Activated T-cell treated with anti-CD3 and anti-CD28 coated beads for 1 hour (primary cell): ENCODE measurements around the gene IFNA10.
"Not testable (repeated sequence)": the region's sequence is repeated elsewhere in the genome, so short reads cannot be mapped to it uniquely, and the experiment has no call there.

Source experiments
- DNase-seq: peaks from one replicate; pipeline ENCODE4 v3.0.0-alpha.2; 2020; ENCODE audit warnings: low read depth

IFNA10 gene

GRCh38 chr9:21194867-21195776, 11.8 kb downstream of the IFNA10 start:
- DNase-seq = not testable (repeated sequence)

GRCh38 chr9:21187487-21187886, 19.5 kb downstream of the IFNA10 start, which contains the start of gene IFNA4:
IFNA4 (minus strand) TSS chr9:21187587; CDS start chr9:21187531, 56 bp downstream.
- DNase-seq = not testable (repeated sequence)

- not testable (repeated sequence) for DNase-seq
Observed at GRCh38 chr9:21182810-21183736, 23.9 kb downstream of the IFNA10 start.

- no peak for DNase-seq
Observed at GRCh38 chr9:21174671-21175070, 32.3 kb downstream of the IFNA10 start.

GRCh38 chr9:21172156-21172555, 34.8 kb downstream of the IFNA10 start:
- no peak for DNase-seq

GRCh38 chr9:21171351-21171750, 35.6 kb downstream of the IFNA10 start:
- no peak for DNase-seq

GRCh38 chr9:21166560-21166959, 40.4 kb downstream of the IFNA10 start, which contains the start of gene IFNA21:
IFNA21 (minus strand) TSS chr9:21166660; CDS start chr9:21166612, 48 bp downstream.
- not testable (repeated sequence) for DNase-seq

- DNase-seq = no peak
Observed at GRCh38 chr9:21165516-21165915, 41.4 kb downstream of the IFNA10 start.

- DNase-seq = no peak
Observed at GRCh38 chr9:21160178-21160577, 46.8 kb downstream of the IFNA10 start.
